CD1c-positive myeloid dendritic cell (primary cell): ENCODE data around the gene CDK9.

ENCODE experiments used
- DNase-seq: peaks from one replicate; pipeline ENCODE4 v3.0.0-alpha.2; 2016; ENCODE audit errors: extremely low spot score

Gene CDK9

GRCh38 chr9:127761491-127761956 lies 24.3 kb upstream of the CDK9 start:
- no peak for DNase-seq

GRCh38 chr9:127762111-127762676 lies 23.6 kb upstream of the CDK9 start:
- DNase-seq = peak; percentile 68

GRCh38 chr9:127763918-127764384 lies 21.9 kb upstream of the CDK9 start:
- peak; percentile 71 for DNase-seq

GRCh38 chr9:127765418-127765817 lies 20.4 kb upstream of the CDK9 start:
- no peak for DNase-seq

GRCh38 chr9:127767410-127767809 lies 18.4 kb upstream of the CDK9 start:
- no peak for DNase-seq

GRCh38 chr9:127767909-127768331 lies 17.9 kb upstream of the CDK9 start:
- DNase-seq = no peak

- no peak for DNase-seq
These were observed 17.1 kb upstream of the CDK9 start for GRCh38 chr9:127768698-127769097.

DNA sequence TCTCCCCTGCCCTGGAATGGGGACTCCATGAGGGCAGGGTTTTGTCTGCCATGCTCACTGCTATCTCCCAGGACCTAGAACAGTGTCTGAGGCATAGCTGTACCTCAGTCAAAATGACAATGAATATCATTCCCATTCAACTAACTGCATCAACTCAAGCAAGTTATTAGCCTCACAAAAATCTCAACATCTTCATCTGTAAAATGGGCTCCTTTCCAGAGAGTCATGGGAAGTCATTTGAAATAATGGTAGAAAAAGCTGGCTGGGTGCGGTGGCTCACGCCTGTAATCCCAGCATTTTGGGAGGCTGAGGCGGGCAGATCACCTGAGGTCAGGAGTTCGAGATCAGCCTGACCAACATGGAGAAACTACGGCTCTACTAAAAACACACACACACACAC lies 16.7 kb upstream of the CDK9 start:
- DNase-seq = no peak

DNA sequence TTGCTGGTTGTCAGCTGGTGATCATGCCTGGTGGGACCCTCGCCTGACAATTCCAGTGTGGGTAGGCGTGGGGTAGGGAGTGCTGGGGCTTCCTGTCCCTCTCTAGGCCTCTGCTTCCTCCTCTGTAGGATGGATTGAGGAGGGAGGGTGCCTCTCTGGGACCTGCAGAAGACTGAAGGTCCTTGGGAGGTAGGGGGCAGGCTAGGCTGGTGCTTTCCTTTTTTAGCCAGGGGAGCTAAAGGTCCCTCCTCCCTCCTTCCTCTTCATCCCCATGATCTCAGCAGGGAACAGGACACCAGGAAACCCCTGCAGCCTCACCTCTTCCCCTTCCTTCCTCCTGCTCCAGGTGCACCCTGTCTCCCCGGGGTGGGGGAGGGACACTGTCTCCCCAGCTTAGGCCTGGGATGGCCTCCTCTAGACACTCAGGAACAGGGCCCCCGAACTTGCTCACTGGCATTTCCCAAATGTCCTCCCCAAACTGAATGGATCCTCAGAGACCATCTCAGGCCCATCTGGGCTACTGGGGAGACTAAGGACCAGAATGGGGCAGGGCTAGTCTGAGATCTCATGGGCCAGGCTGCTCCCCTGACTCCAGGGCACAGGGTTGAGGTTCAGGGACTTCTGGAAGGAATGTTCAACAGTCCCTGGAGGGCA lies 15.8 kb upstream of the CDK9 start:
- DNase-seq = peak; percentile 11

- no peak for DNase-seq
These were observed 15.3 kb upstream of the CDK9 start for GRCh38 chr9:127770583-127770904.

- peak; percentile 98 for DNase-seq
These were observed 14.8 kb upstream of the CDK9 start for GRCh38 chr9:127770905-127771569.

DNA sequence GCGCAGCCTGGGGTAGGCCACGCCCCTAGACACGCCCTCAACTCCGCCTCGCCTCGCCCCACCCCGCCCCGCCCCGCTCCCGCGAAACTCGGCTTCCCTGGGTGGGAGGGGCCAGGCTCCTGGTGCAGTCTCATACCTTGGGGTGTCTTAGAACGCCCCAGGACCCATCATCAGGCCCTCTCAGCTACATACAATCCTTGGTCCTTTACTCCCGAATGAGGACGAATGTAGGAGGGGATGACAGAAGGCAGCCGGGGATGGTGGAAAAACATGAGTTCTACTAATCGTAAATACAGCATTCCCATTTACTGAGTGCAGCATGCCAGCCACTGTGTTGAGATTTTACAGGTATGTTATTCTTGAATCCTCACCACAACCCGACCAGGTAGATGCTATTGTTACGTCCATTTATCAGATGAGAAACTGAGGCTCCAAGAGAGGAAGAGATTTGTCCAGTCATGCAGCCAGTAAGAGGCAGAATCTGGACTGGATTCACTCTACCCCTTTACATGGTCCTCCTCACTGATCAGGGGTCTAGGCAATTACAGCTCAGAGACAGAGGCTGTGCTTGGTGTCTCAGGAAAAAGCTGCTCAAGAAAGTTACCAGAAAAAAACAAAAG lies 14.2 kb upstream of the CDK9 start:
- DNase-seq = no peak

- no peak for DNase-seq
These were observed 13.2 kb upstream of the CDK9 start for GRCh38 chr9:127772603-127773002.

DNA sequence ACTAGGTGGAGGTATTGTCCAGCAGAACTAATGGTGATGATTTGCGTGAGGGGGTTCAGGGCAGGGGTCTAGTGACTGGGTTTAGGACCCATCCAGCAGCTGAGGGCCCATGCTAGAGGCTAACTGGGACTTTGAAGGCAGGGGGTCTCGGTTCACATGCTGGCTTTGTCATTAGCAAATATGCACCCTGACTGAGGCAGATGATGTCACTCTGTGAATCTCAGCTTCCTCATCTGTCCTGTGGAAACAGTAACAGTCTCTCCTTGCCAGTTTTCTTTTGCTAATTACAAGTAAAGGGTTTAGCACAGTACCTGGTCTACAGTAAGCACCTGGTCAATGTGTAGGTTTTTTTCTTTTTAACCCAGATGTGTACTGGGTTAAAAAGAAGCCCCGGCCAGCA lies 12.6 kb upstream of the CDK9 start:
- peak; percentile 33 for DNase-seq

DNA sequence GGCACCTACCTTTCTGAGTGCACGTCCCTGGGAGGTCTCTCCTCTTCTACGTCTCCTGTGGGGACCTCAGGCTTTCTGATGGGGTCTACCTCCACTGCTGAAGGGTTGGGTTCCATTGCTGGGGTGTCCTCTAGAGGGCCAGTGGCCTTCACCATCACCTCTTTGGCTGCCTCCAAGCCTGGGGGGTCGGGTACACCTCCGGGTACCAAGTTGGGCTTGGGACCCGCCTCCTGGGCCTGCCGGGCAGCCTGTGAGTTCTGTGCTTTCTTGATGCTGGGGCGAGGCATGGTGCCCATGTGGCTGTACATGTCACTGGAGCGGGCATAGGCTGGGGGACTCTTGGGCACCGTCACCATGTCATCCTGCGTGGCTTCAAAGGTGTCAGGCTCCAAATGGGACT lies 11.9 kb upstream of the CDK9 start:
- no peak for DNase-seq

- DNase-seq = peak; percentile 85
These were observed 9.5 kb upstream of the CDK9 start for GRCh38 chr9:127776195-127776923.

GRCh38 chr9:127776924-127777289 lies 8.9 kb upstream of the CDK9 start:
- no peak for DNase-seq

DNA sequence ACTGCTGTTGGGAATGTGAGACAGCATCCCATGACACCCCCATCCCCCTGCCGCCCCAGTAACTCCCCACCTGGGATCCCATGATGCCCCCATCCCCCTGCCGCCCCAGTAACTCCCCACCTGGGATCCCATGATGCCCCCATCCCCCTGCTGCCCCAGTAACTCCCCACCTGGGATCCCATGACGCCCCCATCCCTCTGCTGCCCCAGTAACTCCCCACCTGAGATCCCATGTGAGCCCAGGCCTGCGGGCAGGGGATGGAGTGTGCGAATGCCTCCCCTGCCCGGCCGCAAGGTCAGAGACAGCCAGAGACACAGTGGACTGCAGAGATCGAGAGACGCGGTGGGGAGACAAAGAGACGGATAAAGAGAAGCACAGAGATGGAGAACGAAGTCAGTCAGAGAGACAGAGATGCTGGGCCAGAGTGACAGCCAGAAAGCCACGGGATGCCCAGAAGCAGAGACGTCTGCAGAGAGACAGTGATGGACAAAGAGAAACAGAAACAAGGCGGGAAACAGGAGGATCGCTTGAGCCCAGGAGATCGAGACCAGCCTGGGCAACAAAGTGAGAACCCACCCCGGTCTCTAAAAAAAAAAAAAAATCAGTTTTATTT lies 8.4 kb upstream of the CDK9 start:
- no peak for DNase-seq

GRCh38 chr9:127778280-127779135 lies 7.3 kb upstream of the CDK9 start, which contains the start of gene SH2D3C:
TSS of gene SH2D3C (minus strand) at chr9:127778666. CDS start at chr9:127778627, 39 bp downstream.
- peak; percentile 82 for DNase-seq

- peak; percentile 79 for DNase-seq
These were observed 6.5 kb upstream of the CDK9 start for GRCh38 chr9:127779136-127779981.
